GM19351 (cell line): Measurements from ENCODE around the gene AUTS2.
A peak's percentile ranks its signal among the peaks of the same experiment; 100 is the strongest.

Experiments used
- ATAC-seq: cut with Tn5 transposase; IDR thresholded peaks from one replicate; pipeline ENCODE4 v1.9.1; 2021; ENCODE audit warnings: mild to moderate bottlenecking, moderate library complexity; ENCODE audit not compliant: unreplicated experiment

Gene AUTS2

GRCh38 chr7:69879989-69880388 lies 281.7 kb downstream of the AUTS2 start:
- ATAC-seq = no peak

- no peak for ATAC-seq
These were observed 282.6 kb downstream of the AUTS2 start for GRCh38 chr7:69880840-69881239.

GRCh38 chr7:69882269-69882668 lies 284.0 kb downstream of the AUTS2 start:
- ATAC-seq = peak; percentile 90

GRCh38 chr7:69883399-69883891 lies 285.2 kb downstream of the AUTS2 start:
- ATAC-seq = no peak

- ATAC-seq = no peak
These were observed 287.2 kb downstream of the AUTS2 start for GRCh38 chr7:69885431-69885830.

GRCh38 chr7:69889338-69889975 lies 291.2 kb downstream of the AUTS2 start:
- peak; percentile 70 for ATAC-seq

GRCh38 chr7:69889976-69890351 lies 291.7 kb downstream of the AUTS2 start:
- no peak for ATAC-seq

- no peak for ATAC-seq
These were observed 294.5 kb downstream of the AUTS2 start for GRCh38 chr7:69892790-69893189.

- ATAC-seq = peak; percentile 43
These were observed 295.6 kb downstream of the AUTS2 start for GRCh38 chr7:69893906-69894305.

GRCh38 chr7:69895446-69895845 lies 297.2 kb downstream of the AUTS2 start:
- ATAC-seq = no peak

GRCh38 chr7:69896121-69896520 lies 297.8 kb downstream of the AUTS2 start:
- ATAC-seq = no peak

- peak; percentile 95 for ATAC-seq
These were observed 299.9 kb downstream of the AUTS2 start for GRCh38 chr7:69898189-69898588.

- no peak for ATAC-seq
These were observed 305.1 kb downstream of the AUTS2 start for GRCh38 chr7:69903410-69903809.

GRCh38 chr7:69906283-69906995 lies 308.2 kb downstream of the AUTS2 start:
- peak; percentile 94 for ATAC-seq

- no peak for ATAC-seq
These were observed 309.4 kb downstream of the AUTS2 start for GRCh38 chr7:69907720-69908119.

GRCh38 chr7:69908454-69908853 lies 310.2 kb downstream of the AUTS2 start:
- ATAC-seq = no peak

GRCh38 chr7:69910150-69910549 lies 311.9 kb downstream of the AUTS2 start:
- no peak for ATAC-seq

GRCh38 chr7:69911337-69911736 lies 313.1 kb downstream of the AUTS2 start:
- ATAC-seq = no peak

- ATAC-seq = no peak
These were observed 313.9 kb downstream of the AUTS2 start for GRCh38 chr7:69912141-69912540.

GRCh38 chr7:69912846-69913245 lies 314.6 kb downstream of the AUTS2 start:
- no peak for ATAC-seq

- no peak for ATAC-seq
These were observed 321.3 kb downstream of the AUTS2 start for GRCh38 chr7:69919426-69920111.

- no peak for ATAC-seq
These were observed 322.5 kb downstream of the AUTS2 start for GRCh38 chr7:69920797-69921196.
